HG02973 (cell line): ENCODE results near the gene PREX1.

Experiments used
- ATAC-seq: cut with Tn5 transposase; IDR thresholded peaks from one replicate; pipeline ENCODE4 v1.9.1; 2021; ENCODE audit warnings: moderate library complexity; ENCODE audit not compliant: unreplicated experiment

PREX1 gene

GRCh38 chr20:48797275-48797825 is 30.4 kb downstream of the PREX1 start:
- no peak for ATAC-seq

GRCh38 chr20:48795732-48796131 is 32.1 kb downstream of the PREX1 start:
- ATAC-seq = no peak

GRCh38 chr20:48794816-48795457 is 32.9 kb downstream of the PREX1 start:
- ATAC-seq = no peak

DNA sequence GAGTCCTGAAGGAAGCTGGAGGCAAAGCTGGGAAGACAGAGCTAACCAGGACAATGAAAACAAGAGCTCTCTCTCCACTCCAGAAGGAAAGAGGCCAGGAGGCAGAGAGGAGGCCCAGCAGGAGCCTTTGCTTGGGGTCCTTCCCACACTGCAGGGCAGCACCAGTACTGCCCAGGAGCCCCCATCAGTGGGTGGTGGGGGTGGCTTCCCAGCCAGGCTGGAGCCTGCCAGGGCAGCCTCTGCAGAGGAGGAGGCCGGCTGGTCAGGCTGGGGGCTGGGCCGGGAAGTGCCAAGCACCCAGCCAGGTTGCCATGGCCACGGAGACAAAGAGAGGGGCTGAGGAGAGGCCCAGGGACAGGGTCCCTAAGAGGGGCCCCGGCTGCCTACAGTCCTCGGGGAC is 33.4 kb downstream of the PREX1 start:
- ATAC-seq = no peak

GRCh38 chr20:48793776-48794175 is 34.0 kb downstream of the PREX1 start:
- no peak for ATAC-seq

GRCh38 chr20:48791666-48792071 is 36.1 kb downstream of the PREX1 start:
- ATAC-seq = no peak

DNA sequence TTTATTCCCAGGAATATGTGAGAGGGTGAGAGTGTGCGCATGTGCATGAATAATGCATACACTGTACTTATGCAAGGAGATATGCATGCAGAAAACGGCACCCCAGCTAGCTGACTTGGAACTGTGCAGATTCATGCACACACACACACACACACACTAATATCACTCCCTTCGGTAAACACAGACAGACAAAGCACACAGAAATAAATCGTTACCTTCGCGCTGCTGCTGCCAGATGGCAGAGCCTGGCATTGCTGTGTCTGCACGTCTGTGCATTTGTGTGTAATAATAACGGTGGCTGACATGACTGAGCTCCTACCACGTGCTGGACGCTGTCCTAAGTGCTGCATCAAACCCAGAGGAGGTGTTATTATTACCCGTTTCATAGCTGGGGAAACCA is 36.8 kb downstream of the PREX1 start:
- no peak for ATAC-seq

DNA sequence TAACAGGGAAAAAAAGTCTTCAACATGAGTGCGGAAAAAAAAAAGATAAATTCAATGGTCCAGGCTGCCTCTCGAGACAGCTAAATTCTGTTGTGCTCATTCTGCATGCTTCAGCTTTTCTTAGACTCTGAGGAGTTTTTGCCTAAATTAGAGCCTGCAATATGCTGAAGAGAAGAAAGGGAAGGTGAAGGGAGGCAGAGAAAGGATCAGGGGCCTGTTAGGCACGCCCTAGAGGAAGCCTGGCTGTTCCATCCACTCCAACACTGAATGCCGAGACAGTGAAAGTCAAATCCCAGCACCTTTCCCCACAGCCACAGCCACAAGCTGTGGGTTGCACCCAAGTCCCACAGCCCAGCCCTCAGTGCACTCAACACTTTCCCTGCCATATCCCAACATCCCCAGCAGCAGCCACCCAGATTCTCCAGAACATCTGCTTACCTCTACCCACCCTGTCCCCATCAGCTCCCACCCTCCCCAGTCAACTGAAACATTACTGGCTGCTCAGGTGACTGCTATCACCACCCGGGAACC is 37.3 kb downstream of the PREX1 start:
- ATAC-seq = no peak

GRCh38 chr20:48789781-48790472 is 37.9 kb downstream of the PREX1 start:
- ATAC-seq = no peak

- peak; percentile 28 for ATAC-seq
These were observed 38.6 kb downstream of the PREX1 start for GRCh38 chr20:48789185-48789668.

- peak; percentile 33 for ATAC-seq
These were observed 39.2 kb downstream of the PREX1 start for GRCh38 chr20:48788486-48789072.

DNA sequence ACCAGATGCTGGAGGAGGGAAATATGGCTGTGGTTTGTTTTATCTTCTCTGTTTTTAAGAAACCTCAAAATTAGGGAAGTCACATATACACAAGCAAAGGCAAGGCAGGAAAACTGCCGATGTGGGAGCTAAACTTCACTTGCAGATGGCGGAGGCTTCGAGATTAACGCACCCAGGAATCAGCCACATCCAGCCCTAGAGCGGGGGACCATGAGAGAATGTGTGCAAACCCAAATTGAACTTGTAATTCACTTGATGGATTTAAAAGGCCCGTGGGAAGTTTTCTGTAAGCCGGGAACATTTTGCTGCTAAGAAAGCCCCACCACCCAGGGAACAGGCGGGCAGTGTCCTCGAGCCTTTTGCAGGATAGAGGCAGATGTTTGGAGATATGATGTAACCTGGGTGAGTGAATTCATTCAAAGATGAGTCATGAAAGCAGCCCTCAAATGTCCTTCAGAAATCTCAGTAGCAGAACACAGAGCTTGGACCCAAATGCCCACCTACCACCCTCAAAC is 39.9 kb downstream of the PREX1 start:
- ATAC-seq = peak; percentile 12

- no peak for ATAC-seq
These were observed 40.7 kb downstream of the PREX1 start for GRCh38 chr20:48786951-48787705.

GRCh38 chr20:48785801-48786200 is 42.0 kb downstream of the PREX1 start:
- no peak for ATAC-seq

DNA sequence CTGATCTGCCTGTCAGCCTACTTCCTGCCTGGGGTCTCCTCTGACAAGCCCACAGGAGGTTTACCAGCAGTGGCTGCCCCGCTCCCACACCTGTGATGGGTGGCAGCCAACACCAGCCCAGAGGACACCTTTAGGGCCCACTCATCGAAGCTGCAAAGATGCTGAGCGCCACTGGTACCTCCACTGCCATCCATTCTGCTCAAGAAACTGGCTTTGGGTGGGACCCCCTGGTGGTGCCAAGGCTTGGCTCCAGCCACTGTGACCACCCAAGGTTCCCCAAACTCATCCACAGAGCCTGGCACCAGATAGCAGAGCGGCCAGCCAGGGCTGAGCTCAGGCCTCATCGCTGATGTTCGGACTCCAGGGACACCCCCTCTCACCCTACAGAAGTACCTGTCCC is 42.5 kb downstream of the PREX1 start:
- no peak for ATAC-seq

DNA sequence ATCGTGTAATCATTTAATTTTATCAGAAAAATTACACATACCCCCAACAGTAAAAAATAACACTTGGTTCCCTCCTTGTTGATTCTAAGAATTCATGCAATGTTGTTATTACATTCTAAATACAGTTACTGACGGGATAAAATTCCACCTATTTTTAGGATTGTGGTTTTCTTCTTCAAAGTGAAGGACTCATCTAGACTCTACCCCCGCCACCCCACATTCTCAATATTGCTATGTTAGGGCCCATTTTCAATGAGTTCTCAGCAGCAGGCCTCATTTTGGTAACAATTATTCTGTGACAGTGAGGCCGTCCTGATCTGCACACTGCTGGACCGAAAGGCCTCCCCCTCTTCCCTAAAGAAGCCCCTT is 43.5 kb downstream of the PREX1 start:
- ATAC-seq = no peak

DNA sequence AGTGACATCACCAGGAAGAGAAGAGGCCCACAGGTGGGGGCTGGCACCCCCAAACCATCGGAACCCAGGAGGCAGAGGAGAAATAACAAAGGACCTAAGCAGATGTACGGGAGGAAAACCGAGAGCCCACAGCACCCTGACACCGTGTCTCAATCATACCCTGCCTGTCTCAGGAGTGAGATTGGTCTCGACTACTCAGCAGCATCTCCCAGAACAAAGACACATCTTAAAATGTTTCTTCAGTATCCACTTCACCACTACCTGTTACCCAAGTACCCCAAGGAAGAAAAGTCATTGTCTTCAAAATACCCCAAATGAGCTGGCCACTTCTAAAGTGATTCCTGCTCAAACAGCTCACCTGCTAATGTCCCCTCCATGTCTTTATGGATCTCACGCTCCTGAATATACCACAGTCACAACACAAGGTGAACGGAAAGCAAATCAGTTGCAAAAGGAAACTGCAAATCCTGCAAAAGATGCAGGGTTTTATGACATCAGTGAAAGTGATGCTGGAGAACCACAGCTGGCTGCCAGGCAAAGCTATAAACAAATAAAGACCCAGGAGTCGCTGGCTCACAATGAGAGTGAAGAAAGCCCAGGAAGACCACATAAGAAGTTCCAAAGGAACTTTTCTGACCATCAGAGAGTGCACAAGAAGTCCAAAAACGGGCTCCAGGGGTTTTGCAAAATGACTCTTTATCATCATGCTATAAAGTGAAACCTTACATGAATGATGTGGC is 44.1 kb downstream of the PREX1 start:
- ATAC-seq = no peak

- no peak for ATAC-seq
These were observed 44.9 kb downstream of the PREX1 start for GRCh38 chr20:48782901-48783308.

DNA sequence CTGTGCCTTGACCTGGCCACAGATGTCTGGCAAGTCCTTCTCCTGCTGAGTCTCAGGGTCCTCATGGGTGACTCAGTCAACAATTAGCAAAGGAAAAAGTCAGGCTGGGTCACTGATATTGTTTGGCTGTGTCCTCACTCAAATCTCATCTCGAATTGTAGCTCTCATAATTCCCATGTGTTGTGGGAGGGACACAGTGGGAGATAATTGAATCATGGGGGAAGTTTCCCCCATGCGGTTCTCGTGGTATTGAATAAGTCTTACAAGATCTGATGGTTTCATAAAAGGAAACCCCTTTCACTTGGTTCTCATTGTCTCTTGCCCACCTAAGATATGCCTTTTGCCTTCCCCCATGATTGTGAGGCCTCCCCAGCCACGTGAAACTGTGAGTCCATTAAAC is 45.7 kb downstream of the PREX1 start:
- no peak for ATAC-seq

DNA sequence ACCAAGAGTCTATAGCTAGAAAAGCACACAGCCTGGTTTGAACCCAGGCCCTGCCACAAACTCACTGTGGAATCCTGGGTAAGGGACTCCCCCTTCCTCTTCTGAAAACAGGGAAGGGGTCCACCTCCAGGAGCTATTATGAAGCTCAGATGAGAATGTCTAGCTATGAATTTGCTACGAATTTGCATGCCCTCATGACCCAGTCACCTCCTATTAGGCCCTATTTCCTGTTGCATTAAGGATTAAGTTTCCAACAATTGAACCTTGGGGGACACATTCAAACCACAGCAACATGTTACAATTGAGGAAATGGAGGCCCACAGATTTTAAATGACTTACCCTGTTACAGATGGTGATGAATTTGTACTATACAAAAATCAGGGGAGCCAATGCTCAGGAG is 46.2 kb downstream of the PREX1 start:
- ATAC-seq = no peak
